ENCODE data around the gene DNAJB2. TPM values are rescaled to one million over a fixed set of nuclear protein-coding genes. Genes with fewer than 3 reads are reported as not detected.

Gene DNAJB2
- total and polyA plus RNA-seq, 2 donors (not counting 3 experiments of a cell fraction or from before 2014, with no cell fraction given): 30.4 to 35.0 TPM

DNA sequence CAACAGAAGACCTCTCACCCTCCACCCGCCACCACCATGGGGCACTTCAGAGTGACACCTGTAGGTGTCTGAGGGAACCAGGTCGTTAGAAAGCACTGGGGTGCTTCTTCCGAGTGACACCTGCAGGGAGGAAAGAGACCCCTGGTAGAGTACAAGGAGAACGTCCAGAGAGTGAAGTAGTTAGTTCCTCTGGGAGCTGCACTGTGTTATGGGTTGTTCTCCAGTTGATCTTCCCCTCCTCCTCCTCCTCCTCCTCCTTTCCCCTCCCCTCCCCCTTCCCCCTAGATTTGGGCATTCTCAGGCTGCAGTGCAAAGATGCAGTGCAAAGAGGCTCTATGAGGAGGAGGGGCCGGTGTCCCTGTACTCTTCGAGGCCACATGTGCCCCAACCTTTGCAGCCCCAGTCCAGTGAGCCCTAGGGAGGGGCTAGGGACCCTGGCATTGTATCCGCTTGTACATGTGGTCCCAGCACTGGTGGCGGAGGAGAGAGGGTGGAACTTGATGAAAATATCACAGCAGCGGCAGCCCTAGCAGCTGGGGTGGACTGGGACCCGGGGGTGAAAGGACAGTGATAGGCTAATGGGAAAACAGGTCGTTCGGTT lies 850 bp downstream of the DNAJB2 start:
- peak overlapping the region; percentile 76 for H3K4me2 ChIP-seq (ENCODE audit: insufficient read depth, low read length)
- H3K9me1 ChIP-seq (replicated peaks; ENCODE audit: control insufficient read depth, extremely low read depth, insufficient read depth, low read length): no peaks in the 10 kb centered on the region
- peak overlapping the region; percentile 85 for H3K27ac ChIP-seq (ENCODE audit: insufficient read depth, low read depth, low read length)
- peak overlapping the region; percentile 9 for H2AFZ ChIP-seq (ENCODE audit: low read depth, low read length)
- TF ChIP-seq FOS (IDR thresholded peaks at IDR 0.05; ENCODE audit: borderline replicate concordance, insufficient read depth, low read length): no peak
- peak overlapping the region; percentile 74 for H3K9ac ChIP-seq (replicated peaks; ENCODE audit: extremely low read depth, insufficient read depth, low read length)
- CTCF ChIA-PET: interaction anchor here (1.4 to 12.6 kb wide), 4 partner anchors 15 to 74 kb away, joined by 6 to 253 read pairs (median 12); partner anchors contain the start of genes ANKZF1, ATG9A, GLB1L and STK16
- no peaks in the 10 kb centered on the region for H3K9me3 ChIP-seq (replicated peaks; ENCODE audit: control insufficient read depth, insufficient read depth, low read length)
- BruUV-seq (replicated peaks): TSS peak; percentile 35
- no peak for DNase-seq (ENCODE audit: low read depth, low spot score)
- no peaks in the 10 kb centered on the region for H4K20me1 ChIP-seq (replicated peaks; ENCODE audit: control insufficient read depth, extremely low read depth, insufficient read depth, low read length)
- POLR2A ChIA-PET: interaction anchor here (1.0 to 1.9 kb wide), 2 partner anchors 35 to 108 kb away, joined by 3 to 6 read pairs; partner anchors contain the start of genes DNPEP, GLB1L and STK16
- H3K27me3 ChIP-seq (ENCODE audit: control insufficient read depth in 2 of 2, insufficient read depth in 2 of 2, low read length in 2 of 2): no peaks in the 10 kb centered on the region
- peaks cover 17% of the 10 kb centered on the region for H3K4me1 ChIP-seq (ENCODE audit: control insufficient read depth, extremely low read depth, insufficient read depth, low read length)
- H3K79me2 ChIP-seq (ENCODE audit: control insufficient read depth, insufficient read depth, low read length): no peaks in the 10 kb centered on the region
- dilution Hi-C loops (cut with MboI; ENCODE audit: extremely low pct_ligation_motif_present, low sequenced_read_pairs): no loop called here
- FAIRE-seq: no peak
- H3K4me3 ChIP-seq (replicated peaks in 1 of 3; ENCODE audit: insufficient read depth in 1 of 3, low read depth in 1 of 3, low read length in 3 of 3): peak overlapping the region in 2 of 3 experiments; percentile 47 to 55
- intact Hi-C loops (cut with micrococcal nuclease): loop anchor here (1.0 to 5.0 kb wide), 9 partner anchors 14 to 120 kb away; partner anchors contain the start of genes ABCB6, DNPEP, GLB1L and NHEJ1
- peaks cover 0 to 18% of the 10 kb centered on the region in 2 experiments for H3K36me3 ChIP-seq (ENCODE audit: control insufficient read depth in 2 of 2, extremely low read depth in 1 of 2, insufficient read depth in 2 of 2, low read length in 2 of 2)

DNA sequence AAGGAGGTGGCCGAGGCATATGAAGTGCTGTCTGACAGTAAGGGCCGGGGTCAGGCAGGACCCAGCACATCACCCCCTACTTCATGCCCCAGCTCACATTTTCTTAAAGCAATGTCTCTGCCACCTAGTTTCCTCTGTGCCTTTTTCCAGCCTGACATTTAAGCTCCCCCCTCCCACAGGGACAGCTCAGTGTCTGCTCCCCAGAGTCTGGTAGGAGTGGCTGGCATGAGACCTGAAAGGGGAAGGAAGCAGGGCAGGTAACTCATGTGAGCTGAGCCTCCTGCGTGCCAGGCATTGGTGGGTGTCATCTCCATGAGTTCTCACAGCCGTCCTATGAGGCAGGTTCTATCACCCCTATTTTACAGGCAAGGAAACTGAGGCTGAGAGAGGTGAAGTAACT lies 1.5 kb downstream of the DNAJB2 start:
- ChIA-PET POLR2A (interaction anchor here (1.9 kb wide), 1 partner anchor 36 kb away, joined by 6 read pairs; the partner anchor contains the start of genes GLB1L and STK16), CTCF (interaction anchor here (12.6 kb wide), 1 partner anchor 14 kb away, joined by 253 read pairs; no protein-coding TSS in a partner anchor)
- TF ChIP-seq EZH2 (IDR thresholded peaks at IDR 0.05; ENCODE audit: borderline replicate concordance, low read depth, low read length, severe bottlenecking) (no peak), GATA2 (IDR thresholded peaks at IDR 0.05; ENCODE audit: insufficient read depth, insufficient read length, low read depth, low read length) (no peak), MYC (IDR thresholded peaks at IDR 0.05; ENCODE audit: low read depth, low read length) (no peak), POLR2AphosphoS5 (IDR thresholded peaks at IDR 0.05; ENCODE audit: insufficient read depth, low read depth, low read length) (no peak), FOS (IDR thresholded peaks at IDR 0.05; ENCODE audit: borderline replicate concordance, insufficient read depth, low read length) (no peak)
- TF ChIP-seq, protein P1, sequence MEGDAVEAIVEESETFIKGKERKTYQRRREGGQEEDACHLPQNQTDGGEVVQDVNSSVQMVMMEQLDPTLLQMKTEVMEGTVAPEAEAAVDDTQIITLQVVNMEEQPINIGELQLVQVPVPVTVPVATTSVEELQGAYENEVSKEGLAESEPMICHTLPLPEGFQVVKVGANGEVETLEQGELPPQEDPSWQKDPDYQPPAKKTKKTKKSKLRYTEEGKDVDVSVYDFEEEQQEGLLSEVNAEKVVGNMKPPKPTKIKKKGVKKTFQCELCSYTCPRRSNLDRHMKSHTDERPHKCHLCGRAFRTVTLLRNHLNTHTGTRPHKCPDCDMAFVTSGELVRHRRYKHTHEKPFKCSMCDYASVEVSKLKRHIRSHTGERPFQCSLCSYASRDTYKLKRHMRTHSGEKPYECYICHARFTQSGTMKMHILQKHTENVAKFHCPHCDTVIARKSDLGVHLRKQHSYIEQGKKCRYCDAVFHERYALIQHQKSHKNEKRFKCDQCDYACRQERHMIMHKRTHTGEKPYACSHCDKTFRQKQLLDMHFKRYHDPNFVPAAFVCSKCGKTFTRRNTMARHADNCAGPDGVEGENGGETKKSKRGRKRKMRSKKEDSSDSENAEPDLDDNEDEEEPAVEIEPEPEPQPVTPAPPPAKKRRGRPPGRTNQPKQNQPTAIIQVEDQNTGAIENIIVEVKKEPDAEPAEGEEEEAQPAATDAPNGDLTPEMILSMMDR (IDR thresholded peaks at IDR 0.05; ENCODE audit: extremely low read depth in 1 of 2, insufficient read depth in 1 of 2, low read depth in 1 of 2, low read length in 2 of 2): no peak
- Histone ChIP-seq H3K4me3 (replicated peaks in 1 of 3; ENCODE audit: insufficient read depth in 1 of 3, low read depth in 1 of 3, low read length in 3 of 3) (no peak overlapping the region), H2AFZ (ENCODE audit: low read depth, low read length) (no peak overlapping the region), H3K4me2 (ENCODE audit: insufficient read depth, low read length) (no peak overlapping the region), H3K79me2 (ENCODE audit: control insufficient read depth, insufficient read depth, low read length) (no peaks in the 10 kb centered on the region), H3K36me3 (ENCODE audit: control insufficient read depth in 2 of 2, extremely low read depth in 1 of 2, insufficient read depth in 2 of 2, low read length in 2 of 2) (peaks cover 0 to 21% of the 10 kb centered on the region in 2 experiments), H3K27ac (ENCODE audit: insufficient read depth, low read depth, low read length) (no peak overlapping the region), H3K4me1 (ENCODE audit: control insufficient read depth, extremely low read depth, insufficient read depth, low read length) (peaks cover 17% of the 10 kb centered on the region), H3K9me1 (replicated peaks; ENCODE audit: control insufficient read depth, extremely low read depth, insufficient read depth, low read length) (no peaks in the 10 kb centered on the region), H3K9ac (replicated peaks; ENCODE audit: extremely low read depth, insufficient read depth, low read length) (no peak overlapping the region), H3K27me3 (ENCODE audit: control insufficient read depth in 2 of 2, insufficient read depth in 2 of 2, low read length in 2 of 2) (no peaks in the 10 kb centered on the region), H4K20me1 (replicated peaks; ENCODE audit: control insufficient read depth, extremely low read depth, insufficient read depth, low read length) (no peaks in the 10 kb centered on the region), H3K9me3 (replicated peaks; ENCODE audit: control insufficient read depth, insufficient read depth, low read length) (no peaks in the 10 kb centered on the region)
- BruUV-seq (replicated peaks): no TSS peak
- dilution Hi-C loops (cut with MboI; ENCODE audit: extremely low pct_ligation_motif_present, low sequenced_read_pairs): no loop called here
- FAIRE-seq: no peak
- intact Hi-C loops (cut with micrococcal nuclease): no loop called here
- no peak for DNase-seq (ENCODE audit: low read depth, low spot score)

Data from endothelial cell of umbilical vein (primary cell).